Ascending aorta (tissue), 2 donors: ENCODE measurements around the gene KSR1. TPM values are rescaled to one million over a fixed set of nuclear protein-coding genes. Genes with fewer than 3 reads are reported as not detected.

Experiments used
- DNase-seq, 2 donors: peaks; one replicate each; pipeline ENCODE4 v3.0.0-alpha.2; 2019; ENCODE audit warnings: low spot score in 2 of 2
- H3K27ac ChIP-seq, 2 donors: fragments of 200-600 bp; sonication (generic); one replicate each; pipeline ENCODE4 v1.5.1; 2016 to 2017; ENCODE audit warnings: mild to moderate bottlenecking in 1 of 2
- H3K27me3 ChIP-seq: fragments of 200-600 bp; sonication (generic); one replicate; pipeline ENCODE4 v1.5.1; 2017
- H3K36me3 ChIP-seq, 2 donors: fragments of 200-600 bp; sonication (generic); one replicate each; pipeline ENCODE4 v1.5.1; 2016
- H3K4me1 ChIP-seq, 2 donors: fragments of 200-600 bp; sonication (generic); one replicate each; pipeline ENCODE4 v1.5.1; 2016 to 2017; ENCODE audit warnings: mild to moderate bottlenecking in 1 of 2
- H3K4me3 ChIP-seq, 2 donors: fragments of 200-600 bp; sonication (generic); one replicate each; pipeline ENCODE4 v1.5.1; 2016 to 2017; ENCODE audit warnings: mild to moderate bottlenecking in 1 of 2
- H3K9me3 ChIP-seq, 2 donors: fragments of 200-600 bp; sonication (generic); one replicate each; pipeline ENCODE4 v1.5.1; 2016
- intact Hi-C: fragments of 100-400 bp; cut with DNase I; formaldehyde crosslinking; loops from one replicate; pipeline ENCODE4 v1.15.1; 2023
- total RNA-seq: library from RNA; depleted of rRNA; stranded (reverse); fragments of >200 nt; gene quantifications from one replicate; pipeline ENCODE4 v1.1.0, GENCODE V29; 2016
- TF ChIP-seq, protein P1 (sequence below), 3 experiments: fragments of 200-600 bp in 2 of 3; fragments of 450-650 bp in 1 of 3; sonication (generic) in 2 of 3; IDR thresholded peaks; one replicate each; pipeline ENCODE4 v1.5.1; 2016 to 2019; ENCODE audit warnings: antibody characterized with exemption in 3 of 3, mild to moderate bottlenecking in 1 of 3, moderate library complexity in 1 of 3

The KSR1 gene
- total RNA-seq, 1 donor from 2014 or later, result 42.6 TPM

- H3K36me3 ChIP-seq, result no peaks in the 10 kb centered on the region
- H3K27ac ChIP-seq, result no peak overlapping the region
- DNase-seq, result no peak
- peaks cover 1 to 2% of the 10 kb centered on the region in 2 donors for H3K4me1 ChIP-seq
- H3K27me3 ChIP-seq, result no peaks in the 10 kb centered on the region
- TF ChIP-seq, protein P1, sequence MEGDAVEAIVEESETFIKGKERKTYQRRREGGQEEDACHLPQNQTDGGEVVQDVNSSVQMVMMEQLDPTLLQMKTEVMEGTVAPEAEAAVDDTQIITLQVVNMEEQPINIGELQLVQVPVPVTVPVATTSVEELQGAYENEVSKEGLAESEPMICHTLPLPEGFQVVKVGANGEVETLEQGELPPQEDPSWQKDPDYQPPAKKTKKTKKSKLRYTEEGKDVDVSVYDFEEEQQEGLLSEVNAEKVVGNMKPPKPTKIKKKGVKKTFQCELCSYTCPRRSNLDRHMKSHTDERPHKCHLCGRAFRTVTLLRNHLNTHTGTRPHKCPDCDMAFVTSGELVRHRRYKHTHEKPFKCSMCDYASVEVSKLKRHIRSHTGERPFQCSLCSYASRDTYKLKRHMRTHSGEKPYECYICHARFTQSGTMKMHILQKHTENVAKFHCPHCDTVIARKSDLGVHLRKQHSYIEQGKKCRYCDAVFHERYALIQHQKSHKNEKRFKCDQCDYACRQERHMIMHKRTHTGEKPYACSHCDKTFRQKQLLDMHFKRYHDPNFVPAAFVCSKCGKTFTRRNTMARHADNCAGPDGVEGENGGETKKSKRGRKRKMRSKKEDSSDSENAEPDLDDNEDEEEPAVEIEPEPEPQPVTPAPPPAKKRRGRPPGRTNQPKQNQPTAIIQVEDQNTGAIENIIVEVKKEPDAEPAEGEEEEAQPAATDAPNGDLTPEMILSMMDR (IDR thresholded peaks at IDR 0.05), result no peak
- no peaks in the 10 kb centered on the region for H3K9me3 ChIP-seq
- H3K4me3 ChIP-seq, result no peak overlapping the region
- intact Hi-C loops, result no loop called here
Observed at GRCh38 chr17:27545562-27546229, 89.4 kb downstream of the KSR1 start.

DNA sequence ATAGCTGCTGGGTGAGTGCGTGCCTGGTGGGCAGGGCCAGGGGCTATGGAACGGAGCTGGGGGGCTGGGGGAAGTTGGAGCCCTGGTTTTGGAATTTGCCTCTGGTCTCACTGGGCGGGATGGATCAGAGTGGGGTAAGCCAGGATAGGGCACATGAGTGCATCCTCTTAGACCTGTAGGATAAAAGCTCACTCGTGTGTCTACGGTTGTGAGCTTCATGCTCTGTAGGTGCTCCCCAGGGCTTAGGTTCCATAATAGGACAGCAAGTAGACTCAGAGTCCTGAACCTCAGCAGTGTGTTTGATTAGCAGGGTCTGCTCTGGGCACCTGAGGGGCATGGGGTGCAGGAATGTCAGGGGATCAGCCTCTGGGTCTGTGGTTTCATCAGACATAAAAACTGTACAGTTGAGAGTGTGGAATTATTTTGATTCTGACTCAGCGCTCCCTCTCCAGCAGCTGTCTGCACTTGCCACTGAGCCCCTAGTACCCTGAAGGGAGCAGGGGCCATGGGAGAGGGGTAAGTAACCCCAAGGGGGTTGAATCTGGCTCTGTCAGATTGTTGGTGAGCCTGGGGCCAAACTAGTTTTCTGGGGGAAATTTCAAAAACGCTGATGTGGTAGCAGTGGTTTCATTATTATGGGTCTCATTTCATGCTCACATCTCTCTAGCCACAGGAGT lies 90.5 kb downstream of the KSR1 start:
- no peak for DNase-seq
- Histone ChIP-seq H3K4me3 (no peak overlapping the region), H3K27me3 (no peaks in the 10 kb centered on the region), H3K27ac (no peak overlapping the region), H3K4me1 (no peaks in the 10 kb centered on the region), H3K9me3 (no peaks in the 10 kb centered on the region), H3K36me3 (no peaks in the 10 kb centered on the region)
- intact Hi-C loops, result no loop called here
- TF ChIP-seq, protein P1 (IDR thresholded peaks at IDR 0.05), result no peak

DNA sequence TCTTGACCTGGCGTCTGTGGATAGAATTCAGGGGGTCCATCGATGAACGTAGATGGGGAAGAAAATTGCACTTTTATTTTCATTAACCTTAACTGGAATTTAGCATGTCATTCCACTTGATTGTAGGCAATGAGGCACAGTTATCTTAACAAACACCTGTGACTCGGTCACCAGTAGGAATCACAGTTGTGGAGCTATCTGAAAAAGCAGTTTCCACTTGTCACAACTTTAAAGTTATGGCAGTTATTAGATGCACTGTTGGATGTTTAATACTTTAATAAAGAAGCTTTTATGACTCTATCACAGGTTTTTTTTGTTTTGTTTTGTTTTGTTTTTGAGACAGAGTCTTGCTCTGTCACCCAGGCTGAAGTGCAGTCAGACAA lies 91.0 kb downstream of the KSR1 start:
- no peaks in the 10 kb centered on the region for H3K36me3 ChIP-seq
- no peak for DNase-seq
- TF ChIP-seq, protein P1 (IDR thresholded peaks at IDR 0.05), result no peak
- intact Hi-C loops, result no loop called here
- H3K4me1 ChIP-seq, result no peaks in the 10 kb centered on the region
- no peak overlapping the region for H3K4me3 ChIP-seq
- no peak overlapping the region for H3K27ac ChIP-seq
- H3K27me3 ChIP-seq, result no peaks in the 10 kb centered on the region
- no peaks in the 10 kb centered on the region for H3K9me3 ChIP-seq

GRCh38 chr17:27548369-27548768 lies 92.1 kb downstream of the KSR1 start:
- no peak for DNase-seq

DNA sequence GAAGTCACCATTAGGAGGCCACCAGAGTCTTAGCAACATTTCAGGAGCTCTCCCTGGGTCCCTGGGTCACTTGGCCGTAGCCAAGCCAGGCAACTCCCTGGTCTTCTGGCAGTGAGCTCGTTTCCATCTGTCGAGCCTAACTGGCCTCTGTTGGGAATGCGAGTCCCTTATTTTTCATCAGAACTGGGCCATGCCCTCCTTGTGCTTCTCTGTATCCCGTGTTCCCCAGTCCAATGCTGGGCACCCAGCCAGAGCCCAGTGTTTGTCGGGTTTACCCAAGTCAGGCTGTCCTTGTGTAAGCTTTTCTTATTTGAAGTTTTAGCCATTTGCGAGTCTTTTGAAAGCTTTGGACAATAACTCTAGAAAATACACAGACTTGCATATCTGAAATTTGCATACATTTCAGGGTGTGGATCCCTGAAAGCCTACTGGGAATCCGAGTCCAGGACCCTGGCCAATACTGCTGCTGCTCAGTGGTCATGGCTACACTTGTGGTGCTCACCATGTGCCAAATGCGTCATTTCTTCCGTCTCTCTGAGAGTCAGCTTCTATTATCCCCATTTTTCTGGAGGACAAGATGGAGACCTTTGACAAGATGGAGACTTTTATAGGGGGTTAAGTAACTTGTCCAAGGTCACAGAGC lies 93.1 kb downstream of the KSR1 start:
- Histone ChIP-seq H3K27me3 (no peaks in the 10 kb centered on the region), H3K4me1 (peaks cover 0 to 8% of the 10 kb centered on the region in 2 donors), H3K4me3 (no peak overlapping the region), H3K36me3 (no peaks in the 10 kb centered on the region), H3K9me3 (no peaks in the 10 kb centered on the region), H3K27ac (no peak overlapping the region)
- intact Hi-C loops, result no loop called here
- no peak for DNase-seq
- TF ChIP-seq, protein P1 (IDR thresholded peaks at IDR 0.05), result no peak

More at GRCh38 chr17:27548369-27548768, 92.1 kb downstream of the KSR1 start:
- H3K36me3 ChIP-seq, result no peaks in the 10 kb centered on the region
- TF ChIP-seq, protein P1 (IDR thresholded peaks at IDR 0.05), result no peak
- no peak overlapping the region for H3K4me3 ChIP-seq
- intact Hi-C loops, result no loop called here
- H3K27ac ChIP-seq, result no peak overlapping the region
- peaks cover 0 to 3% of the 10 kb centered on the region in 2 donors for H3K4me1 ChIP-seq
- no peaks in the 10 kb centered on the region for H3K27me3 ChIP-seq
- H3K9me3 ChIP-seq, result no peaks in the 10 kb centered on the region
